Measurements from ENCODE around the gene SHROOM1.

DNA sequence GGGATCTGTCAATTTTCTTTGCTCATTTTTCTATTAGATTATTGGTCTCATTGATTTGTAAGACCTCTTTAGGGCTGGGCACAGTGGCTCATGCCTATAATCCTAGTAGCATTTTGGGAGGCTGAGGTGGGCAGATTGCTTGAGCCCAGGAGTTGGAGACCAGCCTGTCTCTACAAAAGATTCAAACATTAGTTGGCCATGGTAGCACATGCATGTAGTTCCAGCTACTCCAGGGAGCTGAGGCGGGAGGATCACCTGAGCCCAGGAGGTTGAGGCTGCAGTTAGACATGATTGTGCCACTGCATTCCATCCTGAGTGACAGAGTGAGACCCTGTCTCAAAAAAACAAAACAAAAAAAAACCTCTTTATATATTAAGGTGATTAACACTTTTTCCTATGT is 6.4 kb upstream of the SHROOM1 start:
- TF ChIP-seq, protein P1, sequence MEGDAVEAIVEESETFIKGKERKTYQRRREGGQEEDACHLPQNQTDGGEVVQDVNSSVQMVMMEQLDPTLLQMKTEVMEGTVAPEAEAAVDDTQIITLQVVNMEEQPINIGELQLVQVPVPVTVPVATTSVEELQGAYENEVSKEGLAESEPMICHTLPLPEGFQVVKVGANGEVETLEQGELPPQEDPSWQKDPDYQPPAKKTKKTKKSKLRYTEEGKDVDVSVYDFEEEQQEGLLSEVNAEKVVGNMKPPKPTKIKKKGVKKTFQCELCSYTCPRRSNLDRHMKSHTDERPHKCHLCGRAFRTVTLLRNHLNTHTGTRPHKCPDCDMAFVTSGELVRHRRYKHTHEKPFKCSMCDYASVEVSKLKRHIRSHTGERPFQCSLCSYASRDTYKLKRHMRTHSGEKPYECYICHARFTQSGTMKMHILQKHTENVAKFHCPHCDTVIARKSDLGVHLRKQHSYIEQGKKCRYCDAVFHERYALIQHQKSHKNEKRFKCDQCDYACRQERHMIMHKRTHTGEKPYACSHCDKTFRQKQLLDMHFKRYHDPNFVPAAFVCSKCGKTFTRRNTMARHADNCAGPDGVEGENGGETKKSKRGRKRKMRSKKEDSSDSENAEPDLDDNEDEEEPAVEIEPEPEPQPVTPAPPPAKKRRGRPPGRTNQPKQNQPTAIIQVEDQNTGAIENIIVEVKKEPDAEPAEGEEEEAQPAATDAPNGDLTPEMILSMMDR (IDR thresholded peaks at IDR 0.05; ENCODE audit: extremely low read depth in 1 of 2, insufficient read depth in 1 of 2, low read depth in 1 of 2, low read length in 2 of 2): no peak
- TF ChIP-seq, protein P2, sequence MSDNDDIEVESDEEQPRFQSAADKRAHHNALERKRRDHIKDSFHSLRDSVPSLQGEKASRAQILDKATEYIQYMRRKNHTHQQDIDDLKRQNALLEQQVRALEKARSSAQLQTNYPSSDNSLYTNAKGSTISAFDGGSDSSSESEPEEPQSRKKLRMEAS (IDR thresholded peaks at IDR 0.05; ENCODE audit: insufficient read depth, insufficient read length): no peak
- TF ChIP-seq JUN (IDR thresholded peaks at IDR 0.05; ENCODE audit: borderline replicate concordance, insufficient read depth, insufficient read length, low read depth) (no peak), EZH2 (IDR thresholded peaks at IDR 0.05; ENCODE audit: borderline replicate concordance, low read depth, low read length, severe bottlenecking) (no peak), GATA2 (IDR thresholded peaks at IDR 0.05; ENCODE audit: insufficient read depth, insufficient read length, low read depth, low read length) (no peak), POLR2A (IDR thresholded peaks at IDR 0.05; ENCODE audit: low read depth, low read length) (no peak), POLR2AphosphoS5 (IDR thresholded peaks at IDR 0.05; ENCODE audit: insufficient read depth, low read depth, low read length) (no peak), FOS (IDR thresholded peaks at IDR 0.05; ENCODE audit: borderline replicate concordance, insufficient read depth, low read length) (no peak), MYC (IDR thresholded peaks at IDR 0.05; ENCODE audit: low read depth, low read length) (no peak)
